Measurements from ENCODE around the gene LRP1B.

DNA sequence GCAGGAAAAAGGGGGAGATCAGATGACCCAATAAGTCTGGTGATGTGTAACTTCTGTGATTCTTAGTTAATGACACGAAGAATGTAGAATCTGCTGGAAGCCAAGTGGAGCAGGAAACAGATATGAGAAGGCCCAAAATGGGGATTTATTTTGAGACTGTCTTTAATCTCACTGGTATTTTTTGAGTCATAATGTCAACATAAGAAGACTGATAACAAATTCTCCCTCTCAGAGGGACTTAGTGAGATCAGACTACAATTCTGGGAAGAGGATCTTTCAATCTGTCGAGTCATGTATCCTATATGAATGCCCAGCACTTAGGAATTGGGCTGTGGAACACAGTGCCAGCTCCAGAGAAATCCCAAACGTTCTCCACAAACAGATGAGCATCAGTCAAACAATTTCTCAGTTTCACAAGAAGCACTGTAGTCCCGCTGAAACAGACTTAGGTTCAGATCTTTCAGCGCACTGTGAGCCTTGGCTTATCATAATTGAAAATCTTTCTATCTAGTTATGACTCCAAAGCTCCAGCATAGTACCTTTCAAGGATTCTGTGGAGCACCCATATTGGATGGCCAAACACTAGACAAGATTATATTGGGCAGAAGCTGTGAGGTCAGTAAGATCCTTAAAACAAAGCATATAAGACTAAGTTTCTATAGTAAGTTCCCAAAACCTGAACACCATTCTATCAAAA is 738.2 kb downstream of the LRP1B start:
- TF ChIP-seq TAF1 (IDR thresholded peaks at IDR 0.05; ENCODE audit: borderline replicate concordance, low read depth, low read length), result no peak
- TF ChIP-seq POLR2AphosphoS5 (IDR thresholded peaks at IDR 0.05; ENCODE audit: low read depth, low read length), result no peak
- TF ChIP-seq POLR2A (IDR thresholded peaks at IDR 0.05; ENCODE audit: low read depth, low read length), result no peak
